NCI-H524 (cell line): Measurements from ENCODE around the gene CREBBP.
"Not testable (repeated sequence)": the region's sequence is repeated elsewhere in the genome, so short reads cannot be mapped to it uniquely, and the experiment has no call there.

Experiments used
- DNase-seq, 2 experiments: peaks; one replicate each; lab custom pipeline; 2025; lab: John Stamatoyannopoulos, UW

Gene CREBBP

GRCh38 chr16:3880623-3881498 lies at the start of gene CREBBP:
CREBBP (minus strand) TSS chr16:3880713; CDS start chr16:3879916, 797 bp downstream.
- DNase-seq = peak; percentile 69 to 88

- DNase-seq = not testable (repeated sequence)
These were observed 46.6 kb upstream of the CREBBP start for GRCh38 chr16:3927147-3927546.

DNA sequence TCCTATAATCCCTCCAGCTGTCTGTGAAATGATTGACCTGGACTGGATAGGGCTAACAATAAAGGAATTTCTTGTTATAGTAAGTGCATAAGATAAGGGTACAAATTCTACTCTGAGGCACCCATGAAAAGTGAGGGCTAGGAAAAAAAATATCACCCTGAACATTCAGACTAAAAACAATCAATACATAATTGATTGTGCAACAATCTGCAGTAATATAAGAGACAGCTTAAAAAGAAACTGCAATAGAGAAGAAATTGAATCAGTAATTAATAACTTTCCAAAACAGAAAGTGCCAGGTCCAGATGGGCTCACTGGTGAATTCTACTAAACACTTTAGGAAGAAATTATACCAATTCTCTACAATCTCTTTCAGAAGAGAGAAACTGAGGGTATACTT lies 44.2 kb upstream of the CREBBP start:
- DNase-seq = no peak

GRCh38 chr16:3922241-3922640 lies 41.7 kb upstream of the CREBBP start:
- DNase-seq = no peak

- no peak for DNase-seq
These were observed 39.7 kb upstream of the CREBBP start for GRCh38 chr16:3920206-3920605.

GRCh38 chr16:3919413-3919812 lies 38.9 kb upstream of the CREBBP start:
- no peak for DNase-seq

DNA sequence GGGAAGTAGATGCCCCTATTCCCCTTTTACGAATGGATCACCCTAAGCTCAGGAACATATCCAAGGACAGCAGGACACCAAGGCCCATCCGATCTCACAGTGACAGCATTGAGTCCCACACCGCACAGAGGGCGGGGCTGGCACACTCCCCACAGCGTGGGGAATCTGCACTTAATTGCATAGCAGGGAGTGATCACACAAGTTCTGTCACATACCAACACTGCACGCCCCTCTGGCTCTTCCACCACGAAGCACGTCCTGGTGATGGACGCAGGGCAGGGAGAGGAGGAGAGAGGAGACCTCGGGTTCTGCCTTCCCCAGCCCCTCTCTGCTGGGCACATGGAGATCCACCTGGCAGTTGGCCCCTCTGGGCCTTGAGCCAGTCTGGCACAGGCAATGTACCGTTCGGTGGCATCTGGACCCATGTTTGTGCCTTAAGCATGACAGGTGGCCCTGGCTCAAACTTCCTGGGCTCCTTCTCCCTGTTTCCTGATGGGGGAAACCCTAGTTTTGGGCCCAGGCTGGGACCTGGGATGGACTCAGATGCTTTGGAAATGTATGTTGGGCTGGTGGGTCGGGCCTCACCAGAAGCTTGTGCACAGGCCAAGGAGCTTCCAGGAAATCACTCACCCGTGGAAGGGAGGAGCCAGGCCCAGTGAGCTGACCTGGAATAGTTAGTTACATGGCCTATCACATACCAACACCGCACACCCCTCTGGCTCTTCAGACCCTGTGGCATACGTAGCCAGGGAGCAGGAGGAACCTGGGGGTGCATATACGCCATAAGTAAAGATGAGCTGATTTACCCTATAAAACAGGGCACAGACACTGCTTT lies 35.1 kb upstream of the CREBBP start:
- DNase-seq = peak in 1 of 2 experiments; percentile 44

DNA sequence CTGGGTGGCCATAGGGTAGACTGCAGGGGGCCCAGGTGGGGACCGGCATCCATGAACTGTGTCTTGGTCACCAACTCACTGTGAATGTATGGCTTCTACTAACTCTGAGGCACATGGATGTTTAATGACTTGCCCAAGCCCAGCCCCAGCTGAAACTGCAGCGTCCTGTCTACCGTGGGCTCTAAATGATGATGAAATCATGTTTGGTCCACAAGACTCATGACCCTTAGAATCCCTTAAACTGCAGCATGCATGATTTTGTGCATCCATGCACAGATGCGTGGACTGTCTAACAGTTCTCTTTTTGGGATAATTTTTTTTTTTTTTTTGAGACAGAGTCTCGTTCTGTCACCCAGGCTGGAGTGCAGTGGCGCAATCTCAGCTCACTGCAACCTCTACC lies 32.4 kb upstream of the CREBBP start:
- no peak for DNase-seq

DNA sequence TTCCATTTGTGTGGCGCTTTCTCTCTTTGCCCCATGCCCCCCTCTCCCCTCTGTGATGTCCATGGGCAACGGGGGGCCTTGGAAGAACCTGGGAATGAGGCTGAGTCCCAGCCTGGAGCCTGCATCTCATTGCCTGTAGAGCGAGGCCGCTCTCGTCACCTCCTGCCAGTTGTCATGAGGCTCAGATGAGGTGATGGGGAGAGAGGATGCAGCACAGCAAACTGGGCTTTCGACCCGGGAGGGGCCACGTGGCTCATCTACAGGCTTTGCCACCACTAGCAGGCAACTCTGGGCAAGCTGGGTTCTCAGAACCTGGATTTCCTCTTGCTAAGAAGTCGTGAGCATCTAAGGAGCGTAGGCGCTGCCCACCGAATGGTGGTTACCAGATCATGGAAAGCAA lies 31.9 kb upstream of the CREBBP start:
- no peak for DNase-seq

DNA sequence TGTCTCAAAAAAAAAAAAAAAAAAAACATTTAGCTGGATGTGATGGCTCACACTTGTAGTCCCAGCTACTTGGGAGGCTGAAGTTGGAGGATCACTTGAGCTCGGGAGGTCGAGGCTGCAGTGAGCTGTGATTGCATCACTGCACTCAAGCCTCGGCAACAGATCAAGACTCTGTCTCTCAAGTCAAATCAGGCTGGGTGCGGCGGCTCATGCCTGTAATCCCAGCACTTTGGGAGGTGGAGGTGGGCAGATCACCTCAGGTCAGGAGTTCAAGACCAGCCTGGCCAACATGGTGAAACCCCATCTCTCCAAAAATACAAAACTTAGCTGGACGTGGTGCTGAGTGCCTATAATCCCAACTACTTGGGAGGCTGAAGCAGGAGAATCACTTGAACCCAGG lies 31.2 kb upstream of the CREBBP start:
- not testable (repeated sequence) for DNase-seq

- peak in 1 of 2 experiments; percentile 51 for DNase-seq
These were observed 29.5 kb upstream of the CREBBP start for GRCh38 chr16:3909791-3910583.

GRCh38 chr16:3908951-3909437 lies 28.5 kb upstream of the CREBBP start:
- no peak for DNase-seq

DNA sequence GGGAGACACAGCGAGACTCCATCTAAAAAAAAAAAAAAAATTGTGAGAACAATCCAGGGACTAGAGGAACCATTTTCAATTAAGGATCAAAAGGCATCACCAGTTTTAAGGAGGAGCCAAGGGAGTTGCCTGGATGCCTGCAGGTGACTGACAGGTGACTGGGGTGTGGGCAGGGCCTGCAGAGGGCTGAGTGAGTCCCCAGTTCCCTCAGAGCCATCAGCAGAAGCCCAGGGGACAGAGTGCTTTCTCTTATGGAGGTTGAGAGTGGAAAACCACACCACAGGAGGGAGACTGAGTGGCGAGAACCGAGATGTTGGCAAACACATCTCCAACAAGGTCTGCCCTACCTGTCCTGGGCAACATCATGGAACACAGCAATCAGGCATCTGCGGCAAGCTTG lies 27.1 kb upstream of the CREBBP start:
- DNase-seq = no peak

DNA sequence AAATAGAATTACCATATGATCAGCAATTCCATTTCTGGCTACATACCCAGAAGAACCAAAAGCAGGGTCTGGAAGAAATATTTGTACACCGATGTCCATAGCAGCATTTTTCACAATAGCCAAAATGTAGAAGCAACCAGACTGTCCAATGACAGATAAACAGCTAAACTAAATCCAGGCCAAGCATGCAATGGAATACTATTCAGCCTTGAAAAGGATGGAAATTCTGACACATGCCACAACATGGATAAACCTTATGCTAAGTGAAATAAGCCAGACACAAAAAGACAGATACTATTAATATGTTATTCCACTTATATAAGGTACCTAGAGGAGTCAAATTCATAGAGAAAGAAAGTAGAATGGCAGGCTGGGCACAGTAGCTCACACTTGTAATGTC lies 25.9 kb upstream of the CREBBP start:
- no peak for DNase-seq

GRCh38 chr16:3904875-3905274 lies 24.4 kb upstream of the CREBBP start:
- no peak for DNase-seq

DNA sequence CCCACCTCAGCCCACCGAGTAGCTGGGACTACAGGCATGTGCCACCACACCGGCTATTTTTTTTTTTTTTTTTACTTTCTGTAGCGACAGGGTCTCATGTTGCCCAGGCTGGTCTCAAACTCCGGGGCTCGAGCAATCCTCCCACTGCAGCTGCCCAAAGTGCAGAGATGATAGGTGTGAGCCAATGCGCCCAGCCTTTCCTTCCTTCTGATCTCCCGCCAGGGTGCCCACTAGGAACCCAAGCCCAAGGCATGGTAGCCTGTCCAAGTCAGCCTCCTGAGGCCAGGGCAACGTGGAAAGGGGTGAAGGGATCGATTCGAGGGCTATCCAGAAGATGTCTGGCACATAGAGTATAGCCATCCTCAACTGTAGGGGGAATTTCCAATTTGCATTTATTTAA lies 9.6 kb upstream of the CREBBP start:
- no peak for DNase-seq

DNA sequence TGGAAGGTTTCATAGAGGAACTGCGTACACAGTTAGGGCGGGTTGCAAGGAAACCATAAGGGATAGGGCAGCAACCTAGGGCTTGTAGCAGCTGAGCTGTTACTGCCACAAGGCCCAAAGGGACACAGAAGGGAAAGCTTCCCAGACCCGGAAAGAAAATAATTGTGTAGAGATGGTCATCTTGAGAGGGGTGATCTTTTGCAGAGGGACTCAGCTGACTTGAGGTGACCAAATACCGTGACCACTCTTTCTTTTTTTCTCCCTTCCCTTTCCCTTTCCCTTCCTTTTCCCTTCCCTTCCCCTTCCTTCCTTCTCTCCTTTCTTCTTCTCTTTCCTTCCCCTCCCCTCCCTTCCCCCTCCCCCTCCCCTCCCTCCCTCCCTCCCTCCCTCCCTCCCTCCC lies 8.5 kb upstream of the CREBBP start:
- no peak for DNase-seq

DNA sequence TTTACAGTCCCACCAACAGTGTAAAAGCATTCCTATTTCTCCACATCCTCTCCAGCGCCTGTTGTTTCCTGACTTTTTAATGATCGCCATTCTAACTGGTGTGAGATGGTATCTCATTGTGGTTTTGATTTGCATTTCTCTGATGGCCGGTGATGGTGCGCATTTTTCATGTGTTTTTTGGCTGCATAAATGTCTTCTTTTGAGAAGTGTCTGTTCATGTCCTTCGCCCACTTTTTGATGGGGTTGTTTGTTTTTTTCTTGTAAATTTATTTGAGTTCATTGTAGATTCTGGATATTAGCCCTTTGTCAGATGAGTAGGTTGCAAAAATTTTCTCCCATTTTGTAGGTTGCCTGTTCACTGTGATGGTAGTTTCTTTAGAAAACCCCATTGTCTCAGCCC lies 5.5 kb upstream of the CREBBP start:
- DNase-seq = not testable (repeated sequence)

GRCh38 chr16:3884398-3884797 lies 3.9 kb upstream of the CREBBP start:
- DNase-seq = no peak

- peak; percentile 43 to 58 for DNase-seq
These were observed 2.0 kb upstream of the CREBBP start for GRCh38 chr16:3882531-3882930.

DNA sequence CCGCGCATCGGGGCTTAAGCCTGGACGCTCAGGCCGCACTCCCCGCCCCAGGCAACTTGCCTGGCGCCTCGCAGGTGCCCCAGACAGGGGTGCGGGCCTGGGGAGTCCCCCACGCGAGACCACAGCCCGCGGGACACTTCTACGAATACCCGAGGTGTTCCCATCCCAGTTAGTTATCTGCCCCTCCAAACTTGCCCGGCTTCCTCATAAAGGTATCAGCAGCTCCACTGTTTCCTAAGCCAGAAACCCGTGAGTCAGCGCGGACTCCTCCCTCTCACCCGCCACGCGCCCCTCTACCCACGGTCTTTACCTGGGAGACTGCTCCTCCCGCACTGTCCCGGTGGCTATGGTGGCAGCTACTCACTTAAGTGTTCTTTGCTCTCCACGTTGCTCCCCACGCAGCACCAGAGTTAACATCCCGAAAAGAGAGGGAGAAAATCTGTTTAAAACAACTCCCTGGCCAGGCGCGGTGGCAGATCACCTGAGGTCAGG lies 1.0 kb upstream of the CREBBP start:
- DNase-seq = no peak
